Measurements from ENCODE around the gene DDX54.
"Not testable (repeated sequence)": the region's sequence is repeated elsewhere in the genome, so short reads cannot be mapped to it uniquely, and the experiment has no call there.

The DDX54 gene

DNA sequence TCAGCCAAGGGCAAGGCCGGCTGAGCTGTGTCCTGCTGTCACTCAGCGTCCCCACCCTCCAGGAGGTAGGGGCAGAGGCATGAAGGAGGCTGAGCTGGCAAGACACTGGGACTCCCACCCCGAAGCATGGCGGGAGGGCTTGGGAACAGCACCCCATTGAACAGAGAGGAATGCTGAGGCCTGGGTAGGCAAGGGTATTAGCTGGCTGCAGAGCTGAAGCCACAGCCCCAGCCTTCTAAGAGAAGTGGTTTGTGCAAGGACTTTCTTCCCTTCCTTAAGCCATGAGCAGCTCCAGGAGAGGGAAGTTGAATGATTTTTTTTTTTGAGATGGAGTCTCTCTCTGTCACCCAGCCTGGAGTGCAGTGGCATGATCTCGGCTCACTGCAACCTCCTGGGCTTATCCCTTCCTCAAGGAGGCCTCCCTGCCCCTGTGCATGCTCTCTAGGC, 42.4 kb downstream of the DDX54 start:
- DNase-seq (ENCODE audit: extremely low read depth, low read depth): no peak
- TF ChIP-seq, protein P1, sequence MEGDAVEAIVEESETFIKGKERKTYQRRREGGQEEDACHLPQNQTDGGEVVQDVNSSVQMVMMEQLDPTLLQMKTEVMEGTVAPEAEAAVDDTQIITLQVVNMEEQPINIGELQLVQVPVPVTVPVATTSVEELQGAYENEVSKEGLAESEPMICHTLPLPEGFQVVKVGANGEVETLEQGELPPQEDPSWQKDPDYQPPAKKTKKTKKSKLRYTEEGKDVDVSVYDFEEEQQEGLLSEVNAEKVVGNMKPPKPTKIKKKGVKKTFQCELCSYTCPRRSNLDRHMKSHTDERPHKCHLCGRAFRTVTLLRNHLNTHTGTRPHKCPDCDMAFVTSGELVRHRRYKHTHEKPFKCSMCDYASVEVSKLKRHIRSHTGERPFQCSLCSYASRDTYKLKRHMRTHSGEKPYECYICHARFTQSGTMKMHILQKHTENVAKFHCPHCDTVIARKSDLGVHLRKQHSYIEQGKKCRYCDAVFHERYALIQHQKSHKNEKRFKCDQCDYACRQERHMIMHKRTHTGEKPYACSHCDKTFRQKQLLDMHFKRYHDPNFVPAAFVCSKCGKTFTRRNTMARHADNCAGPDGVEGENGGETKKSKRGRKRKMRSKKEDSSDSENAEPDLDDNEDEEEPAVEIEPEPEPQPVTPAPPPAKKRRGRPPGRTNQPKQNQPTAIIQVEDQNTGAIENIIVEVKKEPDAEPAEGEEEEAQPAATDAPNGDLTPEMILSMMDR (IDR thresholded peaks at IDR 0.05; ENCODE audit: low read depth, low read length, missing control alignments): no peak
- H3K4me3 ChIP-seq (replicated peaks; ENCODE audit: low read depth, low read length): no peak overlapping the region

DNA sequence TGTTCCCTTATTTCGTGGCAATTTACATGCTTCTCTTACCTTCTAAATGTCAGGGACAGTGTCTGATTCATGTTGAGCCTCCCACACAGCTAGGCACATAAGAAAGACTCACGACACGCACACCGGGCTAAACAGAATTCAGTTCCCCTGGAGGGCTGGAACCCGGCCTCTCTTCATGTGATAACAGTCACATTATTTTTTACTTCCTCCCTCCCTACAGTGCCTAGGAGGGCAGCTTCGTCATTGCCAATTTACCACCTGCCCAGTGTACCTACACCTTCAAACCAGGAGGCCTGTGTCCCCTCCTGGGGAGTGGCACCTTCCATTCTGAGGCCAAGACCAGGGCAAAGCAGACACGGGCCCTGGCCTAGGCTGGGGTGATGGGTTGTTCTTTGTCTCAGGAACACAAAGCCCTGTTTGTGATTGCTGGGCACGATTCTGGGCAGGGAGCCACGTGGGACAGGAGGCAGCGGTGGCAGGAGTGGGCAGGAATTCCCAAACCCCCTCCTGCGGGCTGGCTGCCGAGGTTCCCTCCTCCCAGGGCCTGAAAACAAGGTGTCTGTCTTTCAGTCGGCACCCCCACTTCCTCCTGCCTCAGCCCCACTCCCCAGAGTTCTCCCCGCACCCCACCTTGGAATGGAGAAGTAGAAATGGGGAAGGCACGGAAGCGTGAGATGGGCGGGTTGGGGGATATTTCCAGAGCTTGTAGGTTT, 42.9 kb downstream of the DDX54 start:
- TF ChIP-seq, protein P1 (IDR thresholded peaks at IDR 0.05; ENCODE audit: low read depth, low read length, missing control alignments): no peak
- no peak overlapping the region for H3K4me3 ChIP-seq (replicated peaks; ENCODE audit: low read depth, low read length)
- no peak for DNase-seq (ENCODE audit: extremely low read depth, low read depth)

- DNase-seq (ENCODE audit: extremely low read depth, low read depth); H3K4me3 ChIP-seq (replicated peaks; ENCODE audit: low read depth, low read length): not testable (repeated sequence)
These were observed 43.6 kb downstream of the DDX54 start for GRCh38 chr12:113141716-113142115.

GRCh38 chr12:113140706-113141105, 44.6 kb downstream of the DDX54 start:
- TF ChIP-seq, protein P1 (IDR thresholded peaks at IDR 0.05; ENCODE audit: low read depth, low read length, missing control alignments): no peak
- no peak overlapping the region for H3K4me3 ChIP-seq (replicated peaks; ENCODE audit: low read depth, low read length)

DNA sequence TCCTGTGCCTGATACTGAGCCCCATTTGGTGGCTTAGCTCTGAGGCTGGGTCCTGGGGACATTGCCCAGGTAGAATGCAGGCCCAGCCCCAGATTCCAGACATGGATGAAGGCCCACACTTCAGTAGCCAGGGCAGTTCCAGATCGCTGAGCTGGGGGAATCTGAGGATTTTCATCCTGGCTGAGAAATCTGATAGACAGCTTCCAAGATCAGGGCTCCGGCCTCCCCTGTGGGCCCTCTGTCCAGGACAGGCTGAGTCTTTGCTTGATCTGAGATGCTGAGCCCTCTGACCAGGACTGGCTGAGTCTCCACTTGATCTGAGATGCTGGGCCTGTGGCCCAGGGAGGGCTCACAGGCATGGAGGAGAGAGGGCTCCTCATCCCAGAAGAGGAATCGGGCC, 46.5 kb downstream of the DDX54 start:
- TF ChIP-seq, protein P1 (IDR thresholded peaks at IDR 0.05; ENCODE audit: low read depth, low read length, missing control alignments): no peak
- no peak for DNase-seq (ENCODE audit: extremely low read depth, low read depth)
- no peak overlapping the region for H3K4me3 ChIP-seq (replicated peaks; ENCODE audit: low read depth, low read length)

More at GRCh38 chr12:113140706-113141105, 44.6 kb downstream of the DDX54 start:
- no peak for DNase-seq (ENCODE audit: extremely low read depth, low read depth)

DNA sequence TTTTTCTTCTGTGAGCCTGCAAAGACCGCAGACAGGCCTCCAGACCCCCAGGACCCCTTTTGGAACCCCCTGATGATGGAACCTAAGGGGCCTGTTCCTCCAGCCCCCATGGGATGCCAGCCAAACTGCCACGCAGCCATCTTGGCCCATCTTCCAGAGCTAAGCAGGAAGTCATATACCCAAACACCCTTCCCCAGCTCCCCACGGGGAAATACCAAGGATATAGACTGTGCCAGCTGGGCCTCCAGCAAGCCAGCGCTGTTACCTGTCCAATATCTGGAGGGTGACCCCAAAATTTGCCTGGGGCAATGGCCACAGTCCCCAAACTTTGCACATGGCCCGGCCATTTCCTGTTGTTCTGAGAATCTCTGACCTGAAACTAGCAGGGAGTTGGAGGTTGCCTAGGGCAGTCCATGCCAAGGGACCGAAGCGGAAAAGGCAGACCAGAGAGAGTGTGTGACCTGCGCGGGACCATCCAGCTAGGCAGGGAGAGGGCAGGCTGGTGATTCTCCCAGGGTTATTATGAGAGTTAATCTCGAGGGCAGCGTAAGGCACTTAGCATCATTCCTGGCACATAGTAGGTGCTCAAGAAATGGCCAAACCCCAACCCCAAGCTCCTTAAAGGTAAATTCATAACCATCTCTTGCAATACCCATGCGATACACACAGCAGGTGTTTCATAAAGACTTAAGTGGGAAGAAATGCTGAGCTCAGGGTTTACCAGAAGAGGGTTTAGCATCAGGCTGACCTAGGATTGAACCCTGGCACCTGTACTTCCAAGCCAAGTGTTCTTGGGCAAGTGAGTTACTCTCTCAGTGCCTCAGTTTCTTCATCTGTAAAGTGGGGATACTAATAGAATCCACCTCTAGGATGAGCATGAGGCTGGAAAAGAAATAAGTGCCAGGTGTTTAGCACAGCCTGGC, 47.2 kb downstream of the DDX54 start:
- TF ChIP-seq, protein P1 (IDR thresholded peaks at IDR 0.05; ENCODE audit: low read depth, low read length, missing control alignments): no peak
- DNase-seq (ENCODE audit: extremely low read depth, low read depth): no peak
- no peak overlapping the region for H3K4me3 ChIP-seq (replicated peaks; ENCODE audit: low read depth, low read length)

GRCh38 chr12:113136990-113137511, 48.2 kb downstream of the DDX54 start:
- TF ChIP-seq, protein P1 (IDR thresholded peaks at IDR 0.05; ENCODE audit: low read depth, low read length, missing control alignments): no peak
- no peak overlapping the region for H3K4me3 ChIP-seq (replicated peaks; ENCODE audit: low read depth, low read length)
- no peak for DNase-seq (ENCODE audit: extremely low read depth, low read depth)

Measured in HFF-Myc (cell line).